ENCODE results near the gene CPN2.

The CPN2 gene

DNA sequence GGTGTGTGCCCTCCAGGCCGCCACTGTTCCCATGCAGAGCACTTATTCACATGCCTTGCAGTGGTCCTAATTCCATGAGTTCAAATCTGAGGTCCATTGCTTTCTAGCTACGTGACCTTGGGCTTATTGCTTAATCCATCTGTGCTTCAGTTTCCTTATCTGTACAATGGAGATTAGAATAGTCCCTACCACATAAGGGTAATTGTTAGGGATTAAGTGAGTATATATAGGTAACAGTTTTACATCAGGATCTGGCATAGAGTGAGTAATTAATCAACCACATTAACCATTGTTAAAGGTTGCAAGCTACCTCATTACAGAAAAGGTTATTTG is 7.6 kb downstream of the CPN2 start:
- H3K9me3 ChIP-seq (ENCODE audit: control insufficient read depth in 2 of 2, low read length in 2 of 2), result no peaks in the 10 kb centered on the region
- no peaks in the 10 kb centered on the region for H3K27me3 ChIP-seq (ENCODE audit: control insufficient read depth in 2 of 2, insufficient read depth in 2 of 2, low read length in 2 of 2)
- no peak overlapping the region for H3K27ac ChIP-seq (ENCODE audit: low read depth in 2 of 2, low read length in 2 of 2)
- no peak overlapping the region for H3K4me3 ChIP-seq (ENCODE audit: low read length in 2 of 2)
- H3K4me1 ChIP-seq (ENCODE audit: control insufficient read depth in 2 of 2, insufficient read depth in 2 of 2, low read length in 2 of 2), result no peaks in the 10 kb centered on the region
- H3K36me3 ChIP-seq (ENCODE audit: control insufficient read depth in 2 of 2, insufficient read depth in 2 of 2, low read length in 2 of 2), result no peaks in the 10 kb centered on the region
- H3K9ac ChIP-seq (ENCODE audit: low read depth in 1 of 2, low read length in 2 of 2), result no peak overlapping the region

DNA sequence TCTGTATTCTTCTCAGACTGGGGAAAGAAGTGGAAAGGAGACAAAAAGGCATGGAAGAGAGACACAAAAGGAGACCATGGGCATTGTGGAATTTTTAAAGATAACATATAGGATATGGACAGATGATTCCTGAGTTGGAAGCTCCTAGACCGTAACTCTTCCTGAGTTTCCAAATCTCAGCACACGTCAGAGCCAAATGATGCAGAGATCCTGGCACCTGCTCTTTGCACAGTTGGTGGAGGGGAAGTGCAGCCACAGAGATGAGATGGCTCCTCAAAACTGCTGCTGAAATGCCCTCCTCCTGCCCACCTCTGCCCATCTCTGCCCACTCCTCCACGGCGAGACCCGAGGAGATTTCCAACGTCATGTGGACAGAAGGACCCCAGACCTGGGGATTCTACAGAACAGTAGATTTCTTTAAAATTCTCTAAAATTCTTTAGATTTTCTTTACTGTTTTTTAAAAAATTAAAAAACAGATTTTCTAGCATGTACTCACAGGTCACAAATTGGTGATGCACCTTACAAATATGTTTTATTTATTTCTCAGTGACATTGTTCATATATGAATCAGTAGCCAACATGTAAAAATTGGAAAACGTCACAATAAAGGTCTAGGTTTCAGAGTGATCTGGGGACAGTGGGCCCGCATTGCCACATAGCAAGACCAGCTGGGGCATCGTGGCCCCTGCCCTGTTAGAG is 8.1 kb downstream of the CPN2 start:
- no peak overlapping the region for H3K9ac ChIP-seq (ENCODE audit: low read depth in 1 of 2, low read length in 2 of 2)
- H3K27me3 ChIP-seq (ENCODE audit: control insufficient read depth in 2 of 2, insufficient read depth in 2 of 2, low read length in 2 of 2), result no peaks in the 10 kb centered on the region
- H3K9me3 ChIP-seq (ENCODE audit: control insufficient read depth in 2 of 2, low read length in 2 of 2), result no peaks in the 10 kb centered on the region
- H3K27ac ChIP-seq (ENCODE audit: low read depth in 2 of 2, low read length in 2 of 2), result no peak overlapping the region
- no peaks in the 10 kb centered on the region for H3K4me1 ChIP-seq (ENCODE audit: control insufficient read depth in 2 of 2, insufficient read depth in 2 of 2, low read length in 2 of 2)
- H3K36me3 ChIP-seq (ENCODE audit: control insufficient read depth in 2 of 2, insufficient read depth in 2 of 2, low read length in 2 of 2), result no peaks in the 10 kb centered on the region
- no peak overlapping the region for H3K4me3 ChIP-seq (ENCODE audit: low read length in 2 of 2)

DNA sequence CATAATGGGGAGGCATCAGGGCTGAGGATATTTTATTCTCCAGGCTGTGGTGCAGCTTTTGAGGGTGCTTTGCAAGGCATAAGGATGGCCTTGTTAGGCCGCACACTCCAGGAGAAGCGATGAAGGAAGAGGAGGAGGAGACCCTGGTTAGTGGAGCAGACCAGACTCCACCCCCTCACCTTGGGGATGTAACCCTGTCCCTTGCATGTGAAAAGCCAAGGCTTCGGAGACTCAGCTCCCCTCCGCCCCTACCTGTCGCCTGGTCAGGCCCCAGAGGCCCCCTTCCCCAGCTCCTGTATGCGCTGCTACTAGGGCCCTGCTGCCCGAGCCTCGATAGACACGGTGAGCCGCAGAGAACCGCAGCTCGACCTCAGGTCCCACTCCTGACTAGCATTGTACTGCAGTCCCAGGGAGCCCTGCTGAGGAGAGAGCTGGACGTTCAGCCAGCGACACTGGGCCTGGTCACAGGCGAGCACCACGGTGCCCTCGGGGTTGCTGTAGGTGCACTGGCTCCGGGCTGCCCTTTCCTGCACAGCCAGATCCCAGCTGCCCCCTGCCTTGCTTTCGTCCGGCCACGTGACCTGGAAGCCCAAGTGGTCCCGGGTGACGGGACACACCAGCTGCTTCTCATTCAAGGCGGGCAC is 10.2 kb downstream of the CPN2 start:
- Histone ChIP-seq H3K9me3 (ENCODE audit: control insufficient read depth in 2 of 2, low read length in 2 of 2) (no peaks in the 10 kb centered on the region), H3K4me3 (ENCODE audit: low read length in 2 of 2) (no peak overlapping the region), H3K27me3 (ENCODE audit: control insufficient read depth in 2 of 2, insufficient read depth in 2 of 2, low read length in 2 of 2) (no peaks in the 10 kb centered on the region), H3K36me3 (ENCODE audit: control insufficient read depth in 2 of 2, insufficient read depth in 2 of 2, low read length in 2 of 2) (no peaks in the 10 kb centered on the region), H3K9ac (ENCODE audit: low read depth in 1 of 2, low read length in 2 of 2) (no peak overlapping the region), H3K27ac (ENCODE audit: low read depth in 2 of 2, low read length in 2 of 2) (no peak overlapping the region), H3K4me1 (ENCODE audit: control insufficient read depth in 2 of 2, insufficient read depth in 2 of 2, low read length in 2 of 2) (no peaks in the 10 kb centered on the region)

GRCh38 chr3:194339840-194340239 is 11.3 kb downstream of the CPN2 start:
- no peak overlapping the region for H3K27ac ChIP-seq (ENCODE audit: low read depth in 2 of 2, low read length in 2 of 2)
- no peaks in the 10 kb centered on the region for H3K36me3 ChIP-seq (ENCODE audit: control insufficient read depth in 2 of 2, insufficient read depth in 2 of 2, low read length in 2 of 2)
- no peak overlapping the region for H3K4me3 ChIP-seq (ENCODE audit: low read length in 2 of 2)
- no peaks in the 10 kb centered on the region for H3K9me3 ChIP-seq (ENCODE audit: control insufficient read depth in 2 of 2, low read length in 2 of 2)
- no peaks in the 10 kb centered on the region for H3K27me3 ChIP-seq (ENCODE audit: control insufficient read depth in 2 of 2, insufficient read depth in 2 of 2, low read length in 2 of 2)
- no peaks in the 10 kb centered on the region for H3K4me1 ChIP-seq (ENCODE audit: control insufficient read depth in 2 of 2, insufficient read depth in 2 of 2, low read length in 2 of 2)
- no peak overlapping the region for H3K9ac ChIP-seq (ENCODE audit: low read depth in 1 of 2, low read length in 2 of 2)

GRCh38 chr3:194339356-194339755 is 11.8 kb downstream of the CPN2 start:
- H3K27ac ChIP-seq (ENCODE audit: low read depth in 2 of 2, low read length in 2 of 2), result no peak overlapping the region
- H3K9me3 ChIP-seq (ENCODE audit: control insufficient read depth in 2 of 2, low read length in 2 of 2), result no peaks in the 10 kb centered on the region
- no peaks in the 10 kb centered on the region for H3K27me3 ChIP-seq (ENCODE audit: control insufficient read depth in 2 of 2, insufficient read depth in 2 of 2, low read length in 2 of 2)
- no peak overlapping the region for H3K4me3 ChIP-seq (ENCODE audit: low read length in 2 of 2)
- no peak overlapping the region for H3K9ac ChIP-seq (ENCODE audit: low read depth in 1 of 2, low read length in 2 of 2)
- H3K4me1 ChIP-seq (ENCODE audit: control insufficient read depth in 2 of 2, insufficient read depth in 2 of 2, low read length in 2 of 2), result no peaks in the 10 kb centered on the region
- no peaks in the 10 kb centered on the region for H3K36me3 ChIP-seq (ENCODE audit: control insufficient read depth in 2 of 2, insufficient read depth in 2 of 2, low read length in 2 of 2)

- no peaks in the 10 kb centered on the region for H3K36me3 ChIP-seq (ENCODE audit: control insufficient read depth in 2 of 2, insufficient read depth in 2 of 2, low read length in 2 of 2)
- H3K4me3 ChIP-seq (ENCODE audit: low read length in 2 of 2), result no peak overlapping the region
- H3K27me3 ChIP-seq (ENCODE audit: control insufficient read depth in 2 of 2, insufficient read depth in 2 of 2, low read length in 2 of 2), result peaks cover 2 to 3% of the 10 kb centered on the region in 2 donors
- H3K4me1 ChIP-seq (ENCODE audit: control insufficient read depth in 2 of 2, insufficient read depth in 2 of 2, low read length in 2 of 2), result peaks cover 6% of the 10 kb centered on the region in 2 donors
- H3K9ac ChIP-seq (ENCODE audit: low read depth in 1 of 2, low read length in 2 of 2), result no peak overlapping the region
- H3K9me3 ChIP-seq (ENCODE audit: control insufficient read depth in 2 of 2, low read length in 2 of 2), result no peaks in the 10 kb centered on the region
- no peak overlapping the region for H3K27ac ChIP-seq (ENCODE audit: low read depth in 2 of 2, low read length in 2 of 2)
Observed at GRCh38 chr3:194337965-194338753, 13.0 kb downstream of the CPN2 start.

DNA sequence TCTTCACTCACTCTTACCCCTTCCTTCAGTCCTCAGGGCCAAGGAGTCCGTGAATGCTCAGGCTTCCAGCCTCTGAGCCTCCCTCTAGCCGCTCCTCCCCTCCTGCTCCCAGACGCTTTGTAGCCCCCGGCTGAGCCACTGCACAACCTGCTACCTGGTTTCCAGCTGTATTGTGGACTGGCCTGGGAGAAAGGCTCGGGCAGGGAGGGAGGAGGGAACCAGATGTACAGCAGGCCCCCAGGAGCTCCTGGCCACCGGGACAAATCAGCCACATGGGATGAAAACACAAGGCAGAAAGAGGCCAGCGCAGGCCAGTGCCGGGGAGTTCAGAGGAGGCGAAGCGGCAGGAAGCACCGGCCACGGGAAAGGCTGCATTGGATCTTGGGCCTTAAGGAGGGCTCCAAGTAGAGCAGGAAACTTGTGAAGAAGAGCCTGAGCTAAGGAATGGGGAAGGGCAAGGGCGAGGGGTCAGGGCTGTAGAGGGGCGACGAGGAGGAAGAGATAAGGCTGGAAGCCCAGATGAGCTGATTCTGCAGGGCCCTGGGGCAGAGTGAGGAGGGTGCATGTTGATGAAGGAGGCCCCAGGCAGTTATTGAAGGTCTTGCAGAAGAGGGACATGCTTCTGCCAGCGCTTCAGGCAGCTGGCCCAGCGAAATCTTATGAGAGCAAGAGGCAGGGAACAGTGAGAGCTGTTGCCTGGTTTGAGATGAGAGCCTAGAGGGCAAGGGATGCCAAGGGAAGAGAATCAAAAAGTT is 14.3 kb downstream of the CPN2 start:
- Histone ChIP-seq H3K27ac (ENCODE audit: low read depth in 2 of 2, low read length in 2 of 2) (no peak overlapping the region), H3K27me3 (ENCODE audit: control insufficient read depth in 2 of 2, insufficient read depth in 2 of 2, low read length in 2 of 2) (peaks cover 5 to 10% of the 10 kb centered on the region in 2 donors), H3K4me1 (ENCODE audit: control insufficient read depth in 2 of 2, insufficient read depth in 2 of 2, low read length in 2 of 2) (peaks cover 7% of the 10 kb centered on the region in 2 donors), H3K9me3 (ENCODE audit: control insufficient read depth in 2 of 2, low read length in 2 of 2) (no peaks in the 10 kb centered on the region), H3K36me3 (ENCODE audit: control insufficient read depth in 2 of 2, insufficient read depth in 2 of 2, low read length in 2 of 2) (no peaks in the 10 kb centered on the region), H3K9ac (ENCODE audit: low read depth in 1 of 2, low read length in 2 of 2) (no peak overlapping the region), H3K4me3 (ENCODE audit: low read length in 2 of 2) (no peak overlapping the region)

- H3K27me3 ChIP-seq (ENCODE audit: control insufficient read depth in 2 of 2, insufficient read depth in 2 of 2, low read length in 2 of 2), result peaks cover 5 to 10% of the 10 kb centered on the region in 2 donors
Observed at GRCh38 chr3:194333981-194334320, 17.2 kb downstream of the CPN2 start.

DNA sequence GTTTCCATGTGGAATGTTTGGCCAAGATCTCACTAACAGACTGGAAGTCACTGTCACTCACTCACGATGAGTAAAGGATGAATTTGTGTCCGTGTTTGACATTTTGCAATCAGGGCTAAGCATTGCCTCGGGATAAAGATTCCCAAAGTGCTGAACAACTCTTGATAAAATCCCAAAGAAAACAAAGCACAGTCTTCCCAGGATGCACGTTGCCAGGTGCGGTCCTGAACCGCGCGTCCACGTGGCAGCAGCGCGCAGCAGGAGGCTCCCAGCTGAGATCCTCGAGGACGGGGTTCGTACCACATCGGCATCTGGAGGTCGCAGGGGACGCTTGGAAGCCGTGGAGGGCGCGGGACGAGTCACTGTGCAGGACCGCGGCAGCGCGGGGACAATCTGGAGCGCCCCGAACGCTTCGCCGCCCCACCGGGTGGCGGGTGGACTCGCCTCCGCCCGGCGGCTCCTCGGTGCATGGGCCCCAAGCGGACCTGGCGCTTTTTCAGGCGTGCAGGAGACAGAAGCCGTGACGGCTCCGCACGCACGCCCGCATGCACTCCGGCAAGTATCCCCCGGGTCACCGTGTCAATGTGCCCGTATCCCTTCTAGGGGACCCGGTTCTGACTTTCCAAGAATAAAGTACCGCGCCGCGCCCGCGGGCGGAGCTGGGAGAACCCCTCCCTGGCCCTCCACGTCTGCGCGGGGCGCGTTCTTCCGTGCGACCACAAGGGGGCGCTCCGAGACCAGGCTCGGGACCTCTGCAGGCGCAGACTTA is 17.7 kb downstream of the CPN2 start:
- Histone ChIP-seq H3K4me3 (ENCODE audit: low read length in 2 of 2) (peak overlapping the region; percentile 53 to 67), H3K36me3 (ENCODE audit: control insufficient read depth in 2 of 2, insufficient read depth in 2 of 2, low read length in 2 of 2) (no peaks in the 10 kb centered on the region), H3K9me3 (ENCODE audit: control insufficient read depth in 2 of 2, low read length in 2 of 2) (no peaks in the 10 kb centered on the region), H3K4me1 (ENCODE audit: control insufficient read depth in 2 of 2, insufficient read depth in 2 of 2, low read length in 2 of 2) (peaks cover 7% of the 10 kb centered on the region in 2 donors), H3K9ac (ENCODE audit: low read depth in 1 of 2, low read length in 2 of 2) (peak overlapping the region in 1 of 2 donors; percentile 51), H3K27ac (ENCODE audit: low read depth in 2 of 2, low read length in 2 of 2) (no peak overlapping the region), H3K27me3 (ENCODE audit: control insufficient read depth in 2 of 2, insufficient read depth in 2 of 2, low read length in 2 of 2) (peaks cover 5 to 10% of the 10 kb centered on the region in 2 donors)

More at GRCh38 chr3:194333981-194334320, 17.2 kb downstream of the CPN2 start:
- Histone ChIP-seq H3K36me3 (ENCODE audit: control insufficient read depth in 2 of 2, insufficient read depth in 2 of 2, low read length in 2 of 2) (no peaks in the 10 kb centered on the region), H3K9ac (ENCODE audit: low read depth in 1 of 2, low read length in 2 of 2) (no peak overlapping the region), H3K9me3 (ENCODE audit: control insufficient read depth in 2 of 2, low read length in 2 of 2) (no peaks in the 10 kb centered on the region), H3K4me1 (ENCODE audit: control insufficient read depth in 2 of 2, insufficient read depth in 2 of 2, low read length in 2 of 2) (peaks cover 7% of the 10 kb centered on the region in 2 donors), H3K27ac (ENCODE audit: low read depth in 2 of 2, low read length in 2 of 2) (no peak overlapping the region), H3K4me3 (ENCODE audit: low read length in 2 of 2) (no peak overlapping the region)
